Urinary bladder (tissue), 4 donors: ENCODE measurements around the gene FBXO24. TPM values are rescaled to one million over a fixed set of nuclear protein-coding genes. Genes with fewer than 3 reads are reported as not detected.
A peak's percentile ranks its signal among the peaks of the same experiment; 100 is the strongest.

Source experiments
- DNase-seq: peaks from one replicate; pipeline ENCODE4 v3.0.0-alpha.2; 2015; ENCODE audit errors: extremely low spot score
- H3K27ac ChIP-seq: one replicate; pipeline ENCODE4 v1.5.1; 2013; ENCODE audit warnings: low read depth, mild to moderate bottlenecking, moderate library complexity
- H3K36me3 ChIP-seq: one replicate; pipeline ENCODE4 v1.6.1; 2013; ENCODE audit warnings: mild to moderate bottlenecking, moderate library complexity; ENCODE audit not compliant: insufficient read depth
- H3K4me1 ChIP-seq: one replicate; pipeline ENCODE4 v1.6.1; 2013; ENCODE audit warnings: mild to moderate bottlenecking, moderate library complexity; ENCODE audit not compliant: insufficient read depth
- H3K4me3 ChIP-seq: one replicate; pipeline ENCODE4 v1.5.1; 2013; ENCODE audit warnings: low read depth, low read length
- WGBS: extraction: QIAGEN DNeasy Blood & Tissue Kit; methylation state at CpG from one replicate; pipeline ENCODE4 v1.1.7; 2013; 5-methylcytosine and 5-hydroxymethylcytosine counted together
- polyA plus RNA-seq: library from polyadenylated mRNA; stranded (reverse); fragments of 200-250 nt; gene quantifications from one replicate; pipeline ENCODE4 v1.2.3, GENCODE V29; 2013
- total RNA-seq: library from RNA; depleted of rRNA; stranded (reverse); fragments of >200 nt; gene quantifications from one replicate; pipeline ENCODE4 v1.2.3, GENCODE V29; 2014
- donor health status: healthy with polysubstance abuse.
- donor health status: healthy.

Gene FBXO24
- total and polyA plus RNA-seq, 2 donors = 0.57 to 1.6 TPM

DNA sequence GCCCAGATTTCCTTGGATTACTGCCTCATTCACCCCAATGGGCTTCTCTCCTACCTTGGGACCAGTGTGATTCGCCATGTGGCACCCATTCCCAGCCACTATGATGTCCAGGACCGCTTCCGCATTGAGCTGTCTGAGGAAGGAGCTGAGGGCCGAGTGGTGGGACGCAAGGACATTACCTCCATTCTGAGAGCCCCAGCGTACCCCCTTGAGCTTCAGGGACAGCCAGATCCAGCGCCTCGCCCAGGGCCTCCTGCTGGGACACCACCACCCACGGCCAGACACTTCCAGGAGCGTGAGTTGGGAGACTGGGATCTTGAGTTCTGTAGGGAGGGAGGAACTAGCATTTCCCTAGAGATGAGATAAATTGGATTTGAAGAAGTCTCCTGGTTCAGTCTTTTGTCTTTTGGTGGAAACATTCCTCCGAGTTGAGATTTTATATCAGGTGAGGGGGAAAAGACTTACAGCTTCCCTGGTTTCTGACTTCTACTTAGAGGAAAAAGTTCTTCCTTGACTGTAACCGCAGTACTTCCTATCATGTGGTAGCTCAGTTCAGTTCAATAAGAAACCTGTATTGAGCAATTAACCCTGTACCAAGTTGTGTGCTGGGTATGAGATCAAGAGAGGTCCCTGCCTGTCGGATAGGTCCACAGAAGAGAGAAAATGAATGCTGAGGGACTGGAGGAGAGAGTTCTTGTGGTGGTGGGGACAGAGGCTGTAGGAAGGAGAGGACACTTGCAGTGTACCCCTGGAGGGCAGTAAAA lies 27.5 kb downstream of the FBXO24 start:
- no peak overlapping the region for H3K4me3 ChIP-seq
- 94% methylated on average over 13 of the region's 13 CpGs for WGBS
- no peaks in the 10 kb centered on the region for H3K4me1 ChIP-seq
- no peaks in the 10 kb centered on the region for H3K36me3 ChIP-seq
- no peak for DNase-seq
- H3K27ac ChIP-seq = no peak overlapping the region

DNA sequence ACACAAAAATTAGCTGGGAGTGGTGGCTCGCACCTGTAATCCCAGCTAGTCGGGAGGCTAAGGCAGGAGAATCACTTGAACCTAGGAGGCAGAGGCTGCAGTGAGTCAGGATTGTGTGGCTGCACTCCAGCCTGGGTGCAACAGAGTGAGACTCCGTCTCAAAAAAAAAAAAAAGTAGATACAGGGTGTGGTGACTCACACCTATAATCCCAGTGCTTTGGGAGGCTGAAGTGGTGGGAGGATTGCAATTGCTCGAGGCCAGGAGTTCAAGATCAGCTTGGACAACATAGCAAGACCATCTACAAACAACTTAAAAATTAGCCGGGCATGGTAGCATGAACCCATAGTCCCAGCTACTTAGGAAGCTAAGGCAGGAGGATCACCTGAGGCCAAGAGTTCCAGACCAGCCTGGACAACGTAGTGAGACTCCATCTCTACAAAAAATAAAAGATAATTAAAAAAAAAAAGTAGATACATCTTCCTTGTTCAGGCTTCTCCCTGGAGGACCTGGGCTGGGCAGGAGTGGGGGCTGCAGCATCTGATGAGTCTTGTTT lies 28.3 kb downstream of the FBXO24 start:
- Histone ChIP-seq H3K27ac (no peak overlapping the region), H3K4me3 (no peak overlapping the region), H3K4me1 (no peaks in the 10 kb centered on the region), H3K36me3 (no peaks in the 10 kb centered on the region)
- 91% methylated on average over 6 of the region's 6 CpGs for WGBS
- no peak for DNase-seq

DNA sequence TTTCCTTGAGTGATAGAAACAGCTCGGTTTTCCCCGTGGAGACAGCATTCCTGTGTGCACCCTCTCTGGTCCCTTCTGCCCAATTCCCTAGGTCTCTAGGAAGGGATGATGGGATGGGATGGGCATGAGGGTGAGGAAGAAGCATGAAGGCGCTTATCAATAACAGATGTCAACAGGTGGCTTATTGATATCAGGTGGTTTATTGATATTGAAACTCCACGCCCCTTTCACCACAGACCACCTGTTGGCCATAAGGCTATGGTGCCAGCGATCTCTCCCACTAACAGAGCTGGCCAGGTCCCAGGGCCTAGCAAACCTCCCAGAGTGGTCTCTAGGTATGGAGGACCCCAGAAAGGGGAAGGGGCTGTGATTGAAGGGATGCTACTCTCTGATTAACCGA lies 34.1 kb downstream of the FBXO24 start:
- WGBS = 91% methylated on average over 6 of the region's 6 CpGs
- no peaks in the 10 kb centered on the region for H3K36me3 ChIP-seq
- no peak overlapping the region for H3K4me3 ChIP-seq
- no peak for DNase-seq
- no peak overlapping the region for H3K27ac ChIP-seq
- no peaks in the 10 kb centered on the region for H3K4me1 ChIP-seq

DNA sequence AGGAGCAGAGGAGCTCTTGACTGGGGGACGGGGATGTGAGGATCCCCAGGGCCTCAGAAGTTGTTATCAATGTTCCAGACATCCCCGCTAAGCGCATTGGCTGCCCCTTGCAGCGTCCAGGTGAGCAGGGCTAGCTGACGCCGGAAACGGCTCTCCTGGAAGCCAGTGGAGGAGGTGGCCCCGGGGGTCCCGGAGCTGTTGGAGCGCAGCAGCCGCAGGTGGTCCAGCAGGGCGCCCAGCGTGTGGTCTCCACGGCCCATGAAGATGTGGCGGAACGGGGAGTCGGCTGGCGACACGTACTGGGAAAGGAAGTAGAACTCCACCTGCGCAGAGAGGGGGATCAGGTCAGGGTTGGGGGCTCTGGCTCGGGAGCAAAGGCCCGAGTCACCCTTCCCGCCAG lies 34.7 kb downstream of the FBXO24 start:
- DNase-seq = no peak
- no peak overlapping the region for H3K4me3 ChIP-seq
- WGBS = 95% methylated on average over 23 of the region's 23 CpGs
- no peaks in the 10 kb centered on the region for H3K36me3 ChIP-seq
- H3K4me1 ChIP-seq = no peaks in the 10 kb centered on the region
- no peak overlapping the region for H3K27ac ChIP-seq

DNA sequence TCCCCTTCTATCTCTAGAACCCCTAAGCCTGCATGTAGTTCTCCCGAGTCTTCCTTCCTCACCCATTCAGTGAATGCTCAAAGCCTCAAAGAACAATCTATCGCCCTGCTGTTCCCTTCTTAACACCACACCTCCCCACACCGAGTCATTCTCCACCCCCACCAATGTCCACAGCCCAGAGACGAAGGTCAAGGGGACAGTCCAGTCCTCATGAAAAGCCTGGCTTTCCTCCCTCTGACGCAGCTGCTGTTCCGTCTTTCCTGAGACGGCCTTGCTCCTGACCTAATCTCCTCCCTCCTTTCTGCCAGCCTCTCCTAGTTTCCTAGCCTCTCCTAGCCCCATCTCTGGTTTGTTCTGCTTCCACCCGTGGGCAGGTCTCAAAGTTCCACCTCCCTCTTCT lies 35.4 kb downstream of the FBXO24 start:
- no peak overlapping the region for H3K4me3 ChIP-seq
- H3K27ac ChIP-seq = no peak overlapping the region
- H3K4me1 ChIP-seq = no peaks in the 10 kb centered on the region
- WGBS = 80% methylated on average over 8 of the region's 8 CpGs
- no peak for DNase-seq
- no peaks in the 10 kb centered on the region for H3K36me3 ChIP-seq

DNA sequence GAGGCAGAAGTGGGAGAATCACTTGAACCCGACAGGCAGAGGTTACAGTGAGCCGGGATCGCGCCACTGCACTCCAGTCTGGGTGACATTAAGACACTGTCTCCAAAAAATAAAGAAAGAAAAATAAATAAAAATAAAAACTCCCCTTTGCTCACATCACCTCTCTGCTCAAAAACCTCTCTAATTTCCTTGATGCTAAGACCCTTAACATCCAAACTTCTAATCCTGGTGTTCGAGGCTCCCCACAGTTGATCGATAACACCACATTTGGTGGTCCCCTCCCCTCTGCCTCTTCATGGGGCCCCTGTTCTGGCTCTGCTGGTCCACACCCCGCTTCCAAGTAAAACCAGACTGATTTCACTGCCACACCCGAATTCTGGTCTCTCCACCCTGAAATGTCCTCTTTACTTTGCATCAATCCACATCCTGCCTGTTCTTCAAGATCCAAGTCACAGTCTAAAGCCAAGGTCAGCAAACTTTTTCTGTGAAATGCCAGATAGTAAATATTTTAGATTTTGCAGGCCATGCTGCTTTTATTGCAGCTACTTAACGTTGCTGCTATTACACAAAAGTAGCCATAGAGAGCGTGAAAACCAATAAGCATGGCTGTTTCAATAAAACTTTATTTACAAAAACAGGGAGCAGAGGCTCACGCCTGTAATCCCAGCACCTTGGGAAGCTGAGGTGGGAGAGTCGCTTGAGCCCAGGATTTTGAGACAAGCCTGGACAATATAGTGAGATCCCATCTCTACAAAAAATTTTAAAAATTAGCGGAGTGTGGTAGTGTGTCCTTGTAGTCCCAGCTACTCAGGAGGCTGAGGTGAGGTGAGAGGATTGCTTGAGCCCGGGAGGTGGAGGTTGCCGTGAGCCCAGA lies 38.1 kb downstream of the FBXO24 start:
- Histone ChIP-seq H3K27ac (no peak overlapping the region), H3K36me3 (no peaks in the 10 kb centered on the region), H3K4me3 (no peak overlapping the region), H3K4me1 (no peaks in the 10 kb centered on the region)
- WGBS = 86% methylated on average over 15 of the region's 15 CpGs
- no peak for DNase-seq

DNA sequence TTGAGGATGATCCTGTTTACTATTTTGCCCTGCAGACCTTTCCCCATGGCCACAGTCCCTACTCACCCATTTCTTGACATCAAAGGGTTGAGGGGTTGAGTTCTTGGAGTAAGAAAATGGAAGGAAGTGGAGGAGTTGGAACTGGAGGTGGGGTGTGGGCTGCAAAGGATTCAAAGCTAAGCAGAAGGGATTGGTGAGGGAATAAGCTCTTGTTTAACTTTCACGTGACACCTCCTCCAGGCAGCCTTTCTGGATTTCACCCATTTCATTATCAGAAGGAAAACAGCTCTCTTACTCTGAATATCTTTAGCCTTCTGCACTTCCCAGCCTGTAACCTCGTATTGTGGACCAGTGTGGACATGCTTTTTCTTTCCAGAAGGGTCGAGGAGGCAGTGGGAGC lies 39.9 kb downstream of the FBXO24 start:
- Histone ChIP-seq H3K36me3 (no peaks in the 10 kb centered on the region), H3K4me1 (no peaks in the 10 kb centered on the region), H3K4me3 (no peak overlapping the region), H3K27ac (no peak overlapping the region)
- no peak for DNase-seq
- 16% methylated on average over 3 of the region's 3 CpGs for WGBS

DNA sequence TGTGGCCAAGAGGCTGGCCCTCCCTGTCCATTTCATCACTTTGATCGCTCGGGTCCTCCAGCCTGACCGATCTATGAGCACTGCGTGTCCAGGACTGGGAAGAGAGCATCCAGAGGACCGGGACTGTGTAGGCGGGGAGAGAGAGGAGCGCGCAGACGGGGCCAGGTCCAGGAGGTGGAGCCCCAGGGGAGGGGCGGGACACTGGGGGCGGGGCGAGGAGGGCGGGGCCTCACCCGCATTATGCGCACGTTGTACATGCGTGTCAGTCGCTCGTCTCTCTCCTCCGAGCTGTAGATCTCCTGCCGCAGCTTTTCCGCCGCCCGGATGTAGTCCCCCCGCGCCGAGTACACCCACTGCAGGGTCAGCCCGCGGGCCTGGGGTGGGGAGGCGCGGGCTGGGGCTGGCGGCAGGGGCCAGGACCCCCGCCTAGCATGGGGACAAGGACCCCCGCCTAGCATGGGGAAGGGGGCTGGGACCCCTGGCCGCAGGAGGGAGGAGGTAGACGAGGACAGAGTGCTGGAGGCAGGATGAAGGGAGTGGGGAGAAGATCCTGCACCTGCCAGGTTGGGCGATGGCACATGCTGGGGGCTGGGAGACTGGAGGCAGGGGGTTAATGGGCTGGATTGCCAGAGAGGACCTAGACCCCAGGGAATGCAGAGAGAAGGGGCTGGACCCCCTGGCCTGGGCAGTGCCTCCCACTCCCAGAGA lies 40.6 kb downstream of the FBXO24 start:
- no peak for DNase-seq
- H3K4me3 ChIP-seq = peak overlapping the region; percentile 24
- WGBS = 4% methylated on average over 37 of the region's 37 CpGs
- no peaks in the 10 kb centered on the region for H3K36me3 ChIP-seq
- H3K4me1 ChIP-seq = no peaks in the 10 kb centered on the region
- no peak overlapping the region for H3K27ac ChIP-seq

DNA sequence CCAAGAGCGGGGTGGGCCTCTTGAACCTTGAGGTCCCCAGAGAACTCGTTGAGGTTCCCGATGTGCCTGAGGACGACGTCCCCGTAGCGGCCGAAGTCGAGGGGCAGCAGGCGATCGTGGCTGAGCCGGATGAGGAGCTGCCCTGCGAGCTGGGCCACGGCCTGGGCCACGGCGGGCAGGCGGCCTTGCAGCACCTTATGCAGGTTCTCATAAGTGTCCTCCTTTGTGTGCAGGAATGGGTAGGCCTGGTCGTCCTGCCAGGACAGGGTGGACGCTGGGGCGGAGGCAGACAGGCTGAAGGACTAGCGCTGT lies 41.1 kb downstream of the FBXO24 start:
- H3K27ac ChIP-seq = no peak overlapping the region
- WGBS = 87% methylated on average over 21 of the region's 21 CpGs

DNA sequence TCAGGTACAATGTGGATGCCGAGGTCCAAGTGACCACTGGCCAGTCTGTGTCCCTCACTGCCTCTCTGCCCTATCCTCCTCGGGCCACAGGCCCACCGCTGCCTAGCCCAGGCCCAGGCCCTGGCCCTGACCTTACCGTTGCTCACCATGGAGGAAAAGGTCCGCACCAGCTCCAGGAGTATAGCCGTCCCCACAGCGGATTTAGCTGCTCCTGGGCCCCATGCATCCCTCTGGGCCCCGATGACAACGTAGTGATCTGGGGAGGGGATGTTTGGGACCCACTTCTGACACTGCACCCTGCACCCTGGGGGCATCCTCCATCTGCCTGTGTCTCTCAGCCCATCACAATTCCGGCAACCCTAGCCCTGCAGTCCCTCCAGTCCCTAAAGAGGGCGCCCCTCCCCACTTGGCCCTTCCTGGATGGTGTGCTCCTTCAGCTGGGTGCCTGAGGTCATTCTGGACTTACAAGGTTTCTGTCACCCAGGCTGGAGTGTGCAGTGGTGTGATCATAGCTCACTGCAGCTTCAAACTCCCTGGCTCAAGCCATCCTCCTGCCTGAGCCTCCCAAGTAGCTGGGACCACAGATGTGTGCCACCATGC lies 43.1 kb downstream of the FBXO24 start:
- 76% methylated on average over 11 of the region's 11 CpGs for WGBS
- DNase-seq = no peak
- H3K4me3 ChIP-seq = no peak overlapping the region
- H3K27ac ChIP-seq = no peak overlapping the region
- H3K4me1 ChIP-seq = no peaks in the 10 kb centered on the region
- H3K36me3 ChIP-seq = no peaks in the 10 kb centered on the region

More for the DNA sequence above, 41.1 kb downstream of the FBXO24 start:
- Histone ChIP-seq H3K4me3 (no peak overlapping the region), H3K4me1 (no peaks in the 10 kb centered on the region), H3K36me3 (no peaks in the 10 kb centered on the region)
- no peak for DNase-seq

DNA sequence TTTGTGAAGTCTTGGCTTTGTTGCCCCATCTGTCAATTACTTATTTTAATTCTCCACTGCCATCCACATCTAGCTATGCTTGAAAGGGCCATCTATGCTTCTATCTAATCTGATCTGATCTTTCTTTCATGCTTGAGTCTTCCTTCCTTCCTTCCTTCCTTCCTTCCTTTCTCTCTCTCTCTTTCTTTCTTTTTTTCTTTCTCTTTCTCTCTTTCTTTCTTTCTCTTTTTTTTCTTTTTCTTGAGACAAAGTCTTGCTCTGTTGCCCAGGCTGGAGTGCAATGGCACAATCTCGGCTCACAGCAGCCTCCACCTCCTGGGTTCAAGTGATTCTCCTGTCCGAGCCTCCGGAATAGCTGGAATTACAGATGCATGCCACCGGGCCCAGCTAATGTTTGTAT lies 43.9 kb downstream of the FBXO24 start:
- H3K4me1 ChIP-seq = no peaks in the 10 kb centered on the region
- no peak for DNase-seq
- no peak overlapping the region for H3K27ac ChIP-seq
- WGBS = 92% methylated on average over 4 of the region's 4 CpGs
- no peak overlapping the region for H3K4me3 ChIP-seq
- H3K36me3 ChIP-seq = no peaks in the 10 kb centered on the region

DNA sequence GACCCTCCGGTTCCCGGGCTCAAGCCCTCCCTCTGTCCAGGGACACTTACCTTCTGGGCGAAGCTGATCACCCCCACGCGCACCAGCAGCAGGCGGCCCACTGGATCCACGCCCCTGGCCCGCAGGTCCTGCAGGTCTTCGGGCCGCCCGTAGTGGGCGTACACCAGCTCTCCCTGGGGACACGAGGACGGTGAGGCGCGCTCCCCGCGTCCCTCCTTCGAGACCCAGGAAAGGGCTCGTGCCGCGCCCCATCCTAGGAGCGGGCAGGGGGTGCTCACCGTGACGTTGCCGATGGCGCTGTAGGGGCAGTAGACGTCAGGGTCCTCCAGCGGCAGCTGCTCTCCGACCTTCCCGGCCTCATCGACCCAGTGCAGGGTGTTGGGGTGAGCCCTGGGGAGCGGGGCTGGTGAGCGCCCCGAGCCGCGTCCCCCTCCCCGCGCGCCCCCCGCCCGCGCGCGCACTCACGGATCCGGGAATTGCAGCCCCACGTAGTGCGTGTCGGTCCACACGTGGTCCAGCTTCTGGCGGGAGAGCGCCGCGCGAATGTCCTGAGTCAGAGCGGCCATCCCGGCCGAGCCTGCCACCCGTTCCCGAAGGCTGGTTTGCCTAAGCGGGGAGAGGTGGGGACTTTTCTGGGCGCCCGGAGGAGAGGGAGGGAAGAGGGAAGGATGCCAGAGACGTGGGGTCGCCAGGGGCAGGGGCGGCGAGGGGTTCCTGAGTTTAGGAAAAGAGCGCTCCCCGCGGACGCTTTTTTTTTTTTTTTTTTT lies 47.0 kb downstream of the FBXO24 start:
- peak overlapping the region; percentile 44 for H3K4me3 ChIP-seq
- no peaks in the 10 kb centered on the region for H3K4me1 ChIP-seq
- DNase-seq = no peak
- H3K36me3 ChIP-seq = no peaks in the 10 kb centered on the region
- H3K27ac ChIP-seq = no peak overlapping the region
- WGBS = 1% methylated on average over 72 of the region's 72 CpGs
